NB4 (cell line): ENCODE results near the gene GDF10.

Experiments
- MYC ChIP-seq: IDR thresholded peaks from 2 replicates; pipeline ENCODE4 v1.6.1; 2011; ENCODE audit warnings: low read depth, low read length
- POLR2A ChIP-seq: IDR thresholded peaks from 2 replicates; pipeline ENCODE4 v1.6.1; 2011; ENCODE audit warnings: mild to moderate bottlenecking; ENCODE audit not compliant: insufficient read length; ENCODE audit errors: extremely low read depth
- TF ChIP-seq, protein P1 (sequence below): IDR thresholded peaks from one replicate; pipeline ENCODE4 v1.5.1; 2012; ENCODE audit warnings: low read depth, low read length
- TF ChIP-seq, protein P2 (sequence below): IDR thresholded peaks from 2 replicates; pipeline ENCODE4 v1.6.1; 2011; ENCODE audit warnings: low read depth, low read length

DNA sequence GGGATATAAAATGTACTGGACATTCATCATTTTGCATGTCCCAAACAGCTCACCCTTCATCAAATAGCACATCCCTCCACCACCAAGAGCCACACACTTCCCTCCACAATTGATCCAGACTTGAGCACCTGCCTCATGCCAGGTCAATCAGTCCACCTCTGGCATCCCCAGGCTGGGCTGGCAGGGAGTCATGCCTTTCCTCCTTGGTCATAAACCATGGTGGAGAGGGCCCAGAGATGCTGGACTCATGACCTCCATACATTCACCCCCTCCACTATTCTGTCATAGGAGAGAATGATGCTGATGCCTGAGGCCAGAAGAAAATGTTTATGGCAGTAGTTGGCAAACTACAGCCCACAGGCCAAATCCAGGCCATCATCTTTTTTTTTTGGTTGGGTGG lies 16.1 kb upstream of the GDF10 start:
- no peak for TF ChIP-seq POLR2A
- TF ChIP-seq, protein P1, sequence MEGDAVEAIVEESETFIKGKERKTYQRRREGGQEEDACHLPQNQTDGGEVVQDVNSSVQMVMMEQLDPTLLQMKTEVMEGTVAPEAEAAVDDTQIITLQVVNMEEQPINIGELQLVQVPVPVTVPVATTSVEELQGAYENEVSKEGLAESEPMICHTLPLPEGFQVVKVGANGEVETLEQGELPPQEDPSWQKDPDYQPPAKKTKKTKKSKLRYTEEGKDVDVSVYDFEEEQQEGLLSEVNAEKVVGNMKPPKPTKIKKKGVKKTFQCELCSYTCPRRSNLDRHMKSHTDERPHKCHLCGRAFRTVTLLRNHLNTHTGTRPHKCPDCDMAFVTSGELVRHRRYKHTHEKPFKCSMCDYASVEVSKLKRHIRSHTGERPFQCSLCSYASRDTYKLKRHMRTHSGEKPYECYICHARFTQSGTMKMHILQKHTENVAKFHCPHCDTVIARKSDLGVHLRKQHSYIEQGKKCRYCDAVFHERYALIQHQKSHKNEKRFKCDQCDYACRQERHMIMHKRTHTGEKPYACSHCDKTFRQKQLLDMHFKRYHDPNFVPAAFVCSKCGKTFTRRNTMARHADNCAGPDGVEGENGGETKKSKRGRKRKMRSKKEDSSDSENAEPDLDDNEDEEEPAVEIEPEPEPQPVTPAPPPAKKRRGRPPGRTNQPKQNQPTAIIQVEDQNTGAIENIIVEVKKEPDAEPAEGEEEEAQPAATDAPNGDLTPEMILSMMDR, result no peak
- TF ChIP-seq MYC, result no peak
- TF ChIP-seq, protein P2, sequence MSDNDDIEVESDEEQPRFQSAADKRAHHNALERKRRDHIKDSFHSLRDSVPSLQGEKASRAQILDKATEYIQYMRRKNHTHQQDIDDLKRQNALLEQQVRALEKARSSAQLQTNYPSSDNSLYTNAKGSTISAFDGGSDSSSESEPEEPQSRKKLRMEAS, result no peak
